ENCODE data around the gene GMEB1. TPM values are rescaled to one million over a fixed set of nuclear protein-coding genes. Genes with fewer than 3 reads are reported as not detected.
"Not testable (repeated sequence)": the region's sequence is repeated elsewhere in the genome, so short reads cannot be mapped to it uniquely, and the experiment has no call there.

GMEB1 gene
- total and polyA plus RNA-seq, 2 donors (not counting 3 experiments of a cell fraction or from before 2014, with no cell fraction given): 8.1 to 16.0 TPM

DNA sequence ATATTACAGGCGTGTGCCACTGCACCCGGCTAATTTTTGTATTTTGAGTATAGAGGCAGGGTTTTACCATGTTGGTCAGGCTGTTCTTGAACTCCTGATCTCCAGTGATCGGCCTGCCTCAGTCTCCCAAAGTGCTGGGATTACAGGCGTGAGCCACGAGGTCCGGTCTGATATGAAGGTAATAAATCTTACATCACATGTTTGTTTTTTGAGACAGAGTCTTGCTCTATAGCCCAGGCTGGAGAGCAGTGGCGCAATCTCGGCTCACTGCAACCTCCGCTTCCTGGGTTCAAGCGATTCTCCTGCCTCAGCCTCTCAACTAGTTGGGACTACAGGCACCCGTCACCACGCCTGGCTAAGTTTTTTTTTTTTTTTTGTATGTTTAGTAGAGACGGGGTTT, 15.5 kb upstream of the GMEB1 start:
- intact Hi-C loops (cut with micrococcal nuclease); H3K9me1 ChIP-seq (replicated peaks; ENCODE audit: control insufficient read depth, extremely low read depth, insufficient read depth, low read length); H3K36me3 ChIP-seq (ENCODE audit: control insufficient read depth in 2 of 2, extremely low read depth in 1 of 2, insufficient read depth in 2 of 2, low read length in 2 of 2); H3K79me2 ChIP-seq (ENCODE audit: control insufficient read depth, insufficient read depth, low read length); H3K27ac ChIP-seq (ENCODE audit: insufficient read depth, low read depth, low read length); dilution Hi-C loops (cut with MboI; ENCODE audit: extremely low pct_ligation_motif_present, low sequenced_read_pairs); DNase-seq (ENCODE audit: low read depth, low spot score); H3K4me3 ChIP-seq (replicated peaks in 1 of 3; ENCODE audit: insufficient read depth in 1 of 3, low read depth in 1 of 3, low read length in 3 of 3); H3K4me2 ChIP-seq (ENCODE audit: insufficient read depth, low read length); H3K27me3 ChIP-seq (ENCODE audit: control insufficient read depth in 2 of 2, insufficient read depth in 2 of 2, low read length in 2 of 2); H3K4me1 ChIP-seq (ENCODE audit: control insufficient read depth, extremely low read depth, insufficient read depth, low read length); FAIRE-seq; H3K9me3 ChIP-seq (replicated peaks; ENCODE audit: control insufficient read depth, insufficient read depth, low read length); BruUV-seq (replicated peaks); H3K9ac ChIP-seq (replicated peaks; ENCODE audit: extremely low read depth, insufficient read depth, low read length); H4K20me1 ChIP-seq (replicated peaks; ENCODE audit: control insufficient read depth, extremely low read depth, insufficient read depth, low read length); H2AFZ ChIP-seq (ENCODE audit: low read depth, low read length): not testable (repeated sequence)
- ChIA-PET CTCF (interaction anchor here (1.2 to 1.8 kb wide), 2 partner anchors 84 to 224 kb away, joined by 4 to 11 read pairs; partner anchors contain the start of gene YTHDF2), POLR2A (interaction anchor here (1.5 kb wide), 1 partner anchor 10 kb away, joined by 7 read pairs; the partner anchor contains the start of gene TAF12)

DNA sequence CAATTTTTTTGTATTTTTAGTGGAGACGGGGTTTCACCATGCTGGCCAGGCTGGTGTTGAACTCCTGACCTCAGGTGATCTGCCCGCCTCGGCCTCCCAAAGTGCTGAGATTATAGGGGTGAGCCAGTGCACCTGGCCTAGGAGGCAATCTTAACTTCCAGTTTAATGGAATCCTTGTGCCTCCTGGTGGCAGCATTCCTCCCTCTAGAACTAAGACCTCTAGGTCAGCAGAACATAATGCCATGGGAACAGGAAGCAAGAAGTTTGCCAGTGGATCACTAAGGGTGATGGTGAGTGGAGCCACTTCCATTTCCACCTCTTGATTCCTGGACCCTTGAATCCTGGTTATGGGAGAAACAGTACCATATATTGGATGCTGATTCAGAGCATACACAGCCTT, 14.7 kb upstream of the GMEB1 start:
- H3K36me3 ChIP-seq (ENCODE audit: control insufficient read depth in 2 of 2, extremely low read depth in 1 of 2, insufficient read depth in 2 of 2, low read length in 2 of 2); H3K4me1 ChIP-seq (ENCODE audit: control insufficient read depth, extremely low read depth, insufficient read depth, low read length); H3K4me3 ChIP-seq (replicated peaks in 1 of 3; ENCODE audit: insufficient read depth in 1 of 3, low read depth in 1 of 3, low read length in 3 of 3); intact Hi-C loops (cut with micrococcal nuclease); H3K27me3 ChIP-seq (ENCODE audit: control insufficient read depth in 2 of 2, insufficient read depth in 2 of 2, low read length in 2 of 2); H3K9me3 ChIP-seq (replicated peaks; ENCODE audit: control insufficient read depth, insufficient read depth, low read length); H3K27ac ChIP-seq (ENCODE audit: insufficient read depth, low read depth, low read length); H3K9me1 ChIP-seq (replicated peaks; ENCODE audit: control insufficient read depth, extremely low read depth, insufficient read depth, low read length); H3K9ac ChIP-seq (replicated peaks; ENCODE audit: extremely low read depth, insufficient read depth, low read length); dilution Hi-C loops (cut with MboI; ENCODE audit: extremely low pct_ligation_motif_present, low sequenced_read_pairs); POLR2A ChIA-PET; H4K20me1 ChIP-seq (replicated peaks; ENCODE audit: control insufficient read depth, extremely low read depth, insufficient read depth, low read length); BruUV-seq (replicated peaks); H3K79me2 ChIP-seq (ENCODE audit: control insufficient read depth, insufficient read depth, low read length); H2AFZ ChIP-seq (ENCODE audit: low read depth, low read length); H3K4me2 ChIP-seq (ENCODE audit: insufficient read depth, low read length); CTCF ChIA-PET: not testable (repeated sequence)
- peak; percentile 42 for DNase-seq (ENCODE audit: low read depth, low spot score)
- peak; percentile 83 for FAIRE-seq
- TF ChIP-seq, protein P1, sequence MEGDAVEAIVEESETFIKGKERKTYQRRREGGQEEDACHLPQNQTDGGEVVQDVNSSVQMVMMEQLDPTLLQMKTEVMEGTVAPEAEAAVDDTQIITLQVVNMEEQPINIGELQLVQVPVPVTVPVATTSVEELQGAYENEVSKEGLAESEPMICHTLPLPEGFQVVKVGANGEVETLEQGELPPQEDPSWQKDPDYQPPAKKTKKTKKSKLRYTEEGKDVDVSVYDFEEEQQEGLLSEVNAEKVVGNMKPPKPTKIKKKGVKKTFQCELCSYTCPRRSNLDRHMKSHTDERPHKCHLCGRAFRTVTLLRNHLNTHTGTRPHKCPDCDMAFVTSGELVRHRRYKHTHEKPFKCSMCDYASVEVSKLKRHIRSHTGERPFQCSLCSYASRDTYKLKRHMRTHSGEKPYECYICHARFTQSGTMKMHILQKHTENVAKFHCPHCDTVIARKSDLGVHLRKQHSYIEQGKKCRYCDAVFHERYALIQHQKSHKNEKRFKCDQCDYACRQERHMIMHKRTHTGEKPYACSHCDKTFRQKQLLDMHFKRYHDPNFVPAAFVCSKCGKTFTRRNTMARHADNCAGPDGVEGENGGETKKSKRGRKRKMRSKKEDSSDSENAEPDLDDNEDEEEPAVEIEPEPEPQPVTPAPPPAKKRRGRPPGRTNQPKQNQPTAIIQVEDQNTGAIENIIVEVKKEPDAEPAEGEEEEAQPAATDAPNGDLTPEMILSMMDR (IDR thresholded peaks at IDR 0.05; ENCODE audit: extremely low read depth in 1 of 2, insufficient read depth in 1 of 2, low read depth in 1 of 2, low read length in 2 of 2): peak in 1 of 2 donors; percentile 39

DNA sequence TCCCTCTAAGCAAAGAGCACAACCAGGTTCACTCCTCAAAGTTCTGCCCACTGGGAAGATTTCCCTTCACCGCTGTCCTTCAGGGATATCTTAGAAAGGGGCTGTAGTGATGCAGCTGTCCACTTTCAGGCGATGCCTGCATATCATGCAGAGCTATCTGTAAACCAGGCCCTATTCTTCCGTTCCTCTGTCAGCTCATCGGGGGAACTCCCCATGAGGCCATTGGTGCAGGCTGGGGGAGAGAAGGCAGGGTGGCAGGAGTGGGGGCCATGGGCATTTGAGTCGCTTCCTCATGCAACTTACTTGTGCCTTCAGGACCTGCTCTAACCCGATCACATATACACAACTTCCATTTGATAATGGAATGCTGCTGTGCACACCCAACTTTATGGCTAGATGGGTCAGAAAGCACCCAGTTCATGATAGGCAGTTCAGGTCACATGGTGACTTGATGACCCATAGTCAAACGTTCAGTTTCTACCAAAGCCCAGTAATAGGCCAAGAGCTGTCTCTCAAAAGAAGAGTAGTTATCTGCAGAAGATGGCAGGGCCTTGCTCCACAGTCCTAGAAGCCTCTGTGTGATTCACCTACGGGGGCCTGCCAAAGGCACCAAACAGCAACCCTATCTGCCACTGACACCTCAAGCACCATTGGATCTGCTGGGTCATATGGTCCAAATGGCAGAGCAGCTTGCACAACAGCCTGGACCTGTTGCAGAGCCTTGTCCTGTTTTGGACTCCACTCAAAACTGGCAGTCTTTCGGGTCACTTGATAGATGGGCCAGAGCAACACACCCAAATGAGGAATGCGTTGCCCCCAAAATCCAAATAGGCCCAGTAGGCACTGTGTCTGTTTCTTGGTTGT, 12.9 kb upstream of the GMEB1 start:
- CTCF ChIA-PET: interaction anchor here (0.7 to 2.6 kb wide), 2 partner anchors 49 to 221 kb away, joined by 3 to 18 read pairs; no protein-coding TSS in a partner anchor
- POLR2A ChIA-PET; intact Hi-C loops (cut with micrococcal nuclease): not testable (repeated sequence)

More for the DNA sequence above, 12.9 kb upstream of the GMEB1 start:
- H3K36me3 ChIP-seq (ENCODE audit: control insufficient read depth in 2 of 2, extremely low read depth in 1 of 2, insufficient read depth in 2 of 2, low read length in 2 of 2); DNase-seq (ENCODE audit: low read depth, low spot score); H2AFZ ChIP-seq (ENCODE audit: low read depth, low read length); H3K27ac ChIP-seq (ENCODE audit: insufficient read depth, low read depth, low read length); H3K4me1 ChIP-seq (ENCODE audit: control insufficient read depth, extremely low read depth, insufficient read depth, low read length); H3K4me3 ChIP-seq (replicated peaks in 1 of 3; ENCODE audit: insufficient read depth in 1 of 3, low read depth in 1 of 3, low read length in 3 of 3); FAIRE-seq; BruUV-seq (replicated peaks); H3K27me3 ChIP-seq (ENCODE audit: control insufficient read depth in 2 of 2, insufficient read depth in 2 of 2, low read length in 2 of 2); dilution Hi-C loops (cut with MboI; ENCODE audit: extremely low pct_ligation_motif_present, low sequenced_read_pairs); H4K20me1 ChIP-seq (replicated peaks; ENCODE audit: control insufficient read depth, extremely low read depth, insufficient read depth, low read length); H3K79me2 ChIP-seq (ENCODE audit: control insufficient read depth, insufficient read depth, low read length); H3K4me2 ChIP-seq (ENCODE audit: insufficient read depth, low read length); H3K9me1 ChIP-seq (replicated peaks; ENCODE audit: control insufficient read depth, extremely low read depth, insufficient read depth, low read length); H3K9ac ChIP-seq (replicated peaks; ENCODE audit: extremely low read depth, insufficient read depth, low read length); H3K9me3 ChIP-seq (replicated peaks; ENCODE audit: control insufficient read depth, insufficient read depth, low read length): not testable (repeated sequence)
